Mesenteric fat pad (tissue), 1 donor: ENCODE results near the gene RABGAP1. TPM values are rescaled to one million over a fixed set of nuclear protein-coding genes. Genes with fewer than 3 reads are reported as not detected.

ENCODE experiments used
- DNase-seq: peaks from one replicate; pipeline ENCODE4 v3.0.0-alpha.2; 2020; ENCODE audit warnings: low spot score
- total RNA-seq: library from RNA; stranded (reverse); fragmentation: NEBNext Ultra II Directional; extraction: Animal tissue kit (Norgen Biotek cat#: 25700); gene quantifications from one replicate; pipeline ENCODE4 v1.2.1, GENCODE V29; 2021
- donor health status: DM: yes; HTN: yes; CAD: no.

Gene RABGAP1
- total RNA-seq, 1 donor from 2014 or later = 39.4 TPM

- no peak for DNase-seq
Measured at GRCh38 chr9:122944960-122945888, 4.4 kb downstream of the RABGAP1 start.

GRCh38 chr9:122946461-122947005 lies 5.7 kb downstream of the RABGAP1 start:
- no peak for DNase-seq

- no peak for DNase-seq
Measured at GRCh38 chr9:122948313-122948712, 7.5 kb downstream of the RABGAP1 start.

GRCh38 chr9:122949696-122950095 lies 8.9 kb downstream of the RABGAP1 start:
- no peak for DNase-seq

GRCh38 chr9:122950263-122950662 lies 9.4 kb downstream of the RABGAP1 start:
- DNase-seq = no peak

GRCh38 chr9:122951056-122951455 lies 10.2 kb downstream of the RABGAP1 start:
- no peak for DNase-seq

GRCh38 chr9:122954253-122954691 lies 13.5 kb downstream of the RABGAP1 start:
- DNase-seq = no peak

GRCh38 chr9:122955961-122956360 lies 15.1 kb downstream of the RABGAP1 start:
- DNase-seq = no peak

GRCh38 chr9:122961139-122961538 lies 20.3 kb downstream of the RABGAP1 start:
- DNase-seq = no peak

- DNase-seq = no peak
Measured at GRCh38 chr9:122975196-122975595, 34.4 kb downstream of the RABGAP1 start.

- DNase-seq = no peak
Measured at GRCh38 chr9:122978601-122979000, 37.8 kb downstream of the RABGAP1 start.

- DNase-seq = no peak
Measured at GRCh38 chr9:122986010-122986409, 45.2 kb downstream of the RABGAP1 start.

GRCh38 chr9:122988141-122988540 lies 47.3 kb downstream of the RABGAP1 start:
- no peak for DNase-seq

GRCh38 chr9:122988920-122989621 lies 48.3 kb downstream of the RABGAP1 start:
- no peak for DNase-seq

GRCh38 chr9:122991370-122991830 lies 50.6 kb downstream of the RABGAP1 start:
- DNase-seq = no peak

- no peak for DNase-seq
Measured at GRCh38 chr9:122996586-122996985, 55.8 kb downstream of the RABGAP1 start.

- DNase-seq = no peak
Measured at GRCh38 chr9:122998448-122998847, 57.6 kb downstream of the RABGAP1 start.

- DNase-seq = no peak
Measured at GRCh38 chr9:123000371-123001068, 59.7 kb downstream of the RABGAP1 start.

- no peak for DNase-seq
Measured at GRCh38 chr9:123002754-123003153, 61.9 kb downstream of the RABGAP1 start.

GRCh38 chr9:123003466-123003865 lies 62.6 kb downstream of the RABGAP1 start:
- DNase-seq = no peak

- DNase-seq = no peak
Measured at GRCh38 chr9:123005964-123006363, 65.1 kb downstream of the RABGAP1 start.
